ENCODE measurements around the gene EVI5L. TPM values are rescaled to one million over a fixed set of nuclear protein-coding genes. Genes with fewer than 3 reads are reported as not detected.
A peak's percentile ranks its signal among the peaks of the same experiment; 100 is the strongest.

The EVI5L gene
- total RNA-seq, 1 donor from 2014 or later: 19.0 TPM

GRCh38 chr19:7867092-7867844 lies 37.2 kb downstream of the EVI5L start:
- no peak for DNase-seq (ENCODE audit: extremely low spot score, unreplicated experiment)
- H3K4me3 Mint-ChIP-seq: no peak overlapping the region
- H3K36me3 Mint-ChIP-seq: peaks cover 4% of the 10 kb centered on the region
- TF ChIP-seq, protein P1, sequence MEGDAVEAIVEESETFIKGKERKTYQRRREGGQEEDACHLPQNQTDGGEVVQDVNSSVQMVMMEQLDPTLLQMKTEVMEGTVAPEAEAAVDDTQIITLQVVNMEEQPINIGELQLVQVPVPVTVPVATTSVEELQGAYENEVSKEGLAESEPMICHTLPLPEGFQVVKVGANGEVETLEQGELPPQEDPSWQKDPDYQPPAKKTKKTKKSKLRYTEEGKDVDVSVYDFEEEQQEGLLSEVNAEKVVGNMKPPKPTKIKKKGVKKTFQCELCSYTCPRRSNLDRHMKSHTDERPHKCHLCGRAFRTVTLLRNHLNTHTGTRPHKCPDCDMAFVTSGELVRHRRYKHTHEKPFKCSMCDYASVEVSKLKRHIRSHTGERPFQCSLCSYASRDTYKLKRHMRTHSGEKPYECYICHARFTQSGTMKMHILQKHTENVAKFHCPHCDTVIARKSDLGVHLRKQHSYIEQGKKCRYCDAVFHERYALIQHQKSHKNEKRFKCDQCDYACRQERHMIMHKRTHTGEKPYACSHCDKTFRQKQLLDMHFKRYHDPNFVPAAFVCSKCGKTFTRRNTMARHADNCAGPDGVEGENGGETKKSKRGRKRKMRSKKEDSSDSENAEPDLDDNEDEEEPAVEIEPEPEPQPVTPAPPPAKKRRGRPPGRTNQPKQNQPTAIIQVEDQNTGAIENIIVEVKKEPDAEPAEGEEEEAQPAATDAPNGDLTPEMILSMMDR (conservative IDR thresholded peaks at IDR 0.05): no peak
- peaks cover 13% of the 10 kb centered on the region for H3K4me1 Mint-ChIP-seq (ENCODE audit: unreplicated experiment)
- no peak overlapping the region for H3K27ac Mint-ChIP-seq
- no peaks in the 10 kb centered on the region for H3K9me3 Mint-ChIP-seq
- peaks cover 20% of the 10 kb centered on the region for H3K27me3 Mint-ChIP-seq

- Mint-ChIP-seq H3K4me1 (ENCODE audit: unreplicated experiment) (peaks cover 13% of the 10 kb centered on the region), H3K36me3 (peaks cover 4% of the 10 kb centered on the region), H3K27me3 (peaks cover 23% of the 10 kb centered on the region), H3K27ac (no peak overlapping the region), H3K4me3 (peak overlapping the region; percentile 71), H3K9me3 (no peaks in the 10 kb centered on the region)
- TF ChIP-seq, protein P1 (conservative IDR thresholded peaks at IDR 0.05): no peak
- DNase-seq (ENCODE audit: extremely low spot score, unreplicated experiment): no peak
Observed at GRCh38 chr19:7868326-7868670, 38.3 kb downstream of the EVI5L start.

- peak overlapping the region; percentile 71 for H3K4me3 Mint-ChIP-seq
- TF ChIP-seq, protein P1 (conservative IDR thresholded peaks at IDR 0.05): peak; percentile 88
- no peak overlapping the region for H3K27ac Mint-ChIP-seq
- peaks cover 4% of the 10 kb centered on the region for H3K36me3 Mint-ChIP-seq
- no peaks in the 10 kb centered on the region for H3K9me3 Mint-ChIP-seq
- H3K27me3 Mint-ChIP-seq: peaks cover 26% of the 10 kb centered on the region
- H3K4me1 Mint-ChIP-seq (ENCODE audit: unreplicated experiment): peaks cover 13% of the 10 kb centered on the region
- DNase-seq (ENCODE audit: extremely low spot score, unreplicated experiment): no peak
Observed at GRCh38 chr19:7868671-7869452, 38.8 kb downstream of the EVI5L start.

DNA sequence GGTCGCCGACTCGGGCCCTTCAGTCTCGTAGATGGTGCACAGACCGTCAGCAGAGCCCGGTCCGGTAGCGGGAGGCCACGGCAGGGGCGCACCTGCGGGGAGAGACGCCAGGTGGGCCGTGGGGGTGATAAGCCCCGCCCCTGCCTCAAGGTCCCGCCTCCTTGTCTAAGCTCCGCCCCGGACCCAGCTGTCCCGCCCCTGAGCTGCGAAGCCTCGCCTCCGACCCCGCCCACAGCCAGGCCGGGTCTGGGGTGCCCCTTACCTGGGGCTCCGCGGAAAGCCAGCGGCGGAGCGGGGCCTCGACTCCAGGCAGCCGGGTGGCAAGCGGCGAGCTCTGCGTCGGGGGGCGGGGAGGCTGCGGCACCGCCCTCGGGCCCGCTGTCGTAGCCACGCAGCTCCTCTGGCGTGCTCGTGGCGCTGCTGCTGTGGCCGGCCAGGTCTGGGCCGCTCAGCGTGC lies 39.5 kb downstream of the EVI5L start:
- Mint-ChIP-seq H3K4me1 (ENCODE audit: unreplicated experiment) (peaks cover 13% of the 10 kb centered on the region), H3K4me3 (no peak overlapping the region), H3K36me3 (peaks cover 4% of the 10 kb centered on the region), H3K27ac (no peak overlapping the region), H3K9me3 (no peaks in the 10 kb centered on the region), H3K27me3 (peaks cover 26% of the 10 kb centered on the region)
- TF ChIP-seq, protein P1 (conservative IDR thresholded peaks at IDR 0.05): peak; percentile 52
- DNase-seq (ENCODE audit: extremely low spot score, unreplicated experiment): no peak

GRCh38 chr19:7869910-7870511 lies 40.0 kb downstream of the EVI5L start:
- H3K27me3 Mint-ChIP-seq: peaks cover 25% of the 10 kb centered on the region
- H3K9me3 Mint-ChIP-seq: no peaks in the 10 kb centered on the region
- no peak for DNase-seq (ENCODE audit: extremely low spot score, unreplicated experiment)
- H3K36me3 Mint-ChIP-seq: peaks cover 4% of the 10 kb centered on the region
- no peak overlapping the region for H3K27ac Mint-ChIP-seq
- H3K4me1 Mint-ChIP-seq (ENCODE audit: unreplicated experiment): peaks cover 13% of the 10 kb centered on the region
- H3K4me3 Mint-ChIP-seq: no peak overlapping the region
- TF ChIP-seq, protein P1 (conservative IDR thresholded peaks at IDR 0.05): no peak

Measured in type B pancreatic cell (in vitro differentiated cells).